Trophoblast cell (in vitro differentiated cells and primary cell): ENCODE results near the gene MRAS.
A peak's percentile ranks its signal among the peaks of the same experiment; 100 is the strongest.

ENCODE experiments used
- DNase-seq, 2 donors: peaks; one replicate each; pipeline ENCODE4 v3.0.0-alpha.2; 2016
- H2AFZ ChIP-seq: 2 replicates; pipeline ENCODE4 v1.6.1; 2013; ENCODE audit warnings: low read length, moderate library complexity, mild to moderate bottlenecking; ENCODE audit not compliant: insufficient read depth, poor library complexity
- H2AK5ac ChIP-seq: 2 replicates; pipeline ENCODE4 v1.6.1; 2013; ENCODE audit warnings: mild to moderate bottlenecking, low read length
- H2BK120ac ChIP-seq: 2 replicates; pipeline ENCODE4 v1.6.1; 2013; ENCODE audit warnings: low read length, mild to moderate bottlenecking, moderate library complexity; ENCODE audit not compliant: insufficient read depth, poor library complexity
- H2BK12ac ChIP-seq: 2 replicates; pipeline ENCODE4 v1.6.1; 2013; ENCODE audit warnings: mild to moderate bottlenecking, low read length, moderate library complexity
- H2BK5ac ChIP-seq: 2 replicates; pipeline ENCODE4 v1.6.1; 2013; ENCODE audit warnings: low read length, low read depth, moderate library complexity, mild to moderate bottlenecking; ENCODE audit not compliant: poor library complexity
- H3K14ac ChIP-seq: 2 replicates; pipeline ENCODE4 v1.6.1; 2013; ENCODE audit warnings: mild to moderate bottlenecking, low read length
- H3K18ac ChIP-seq: 2 replicates; pipeline ENCODE4 v1.6.1; 2013; ENCODE audit warnings: mild to moderate bottlenecking, low read length
- H3K23ac ChIP-seq: 2 replicates; pipeline ENCODE4 v1.6.1; 2013; ENCODE audit warnings: low read length
- H3K27ac ChIP-seq: 2 replicates; pipeline ENCODE4 v1.5.1; 2013; ENCODE audit warnings: low read depth, mild to moderate bottlenecking, inconsistent platforms, low read length, moderate library complexity
- H3K27me3 ChIP-seq: 2 replicates; pipeline ENCODE4 v1.6.1; 2013; ENCODE audit warnings: inconsistent platforms, mild to moderate bottlenecking, low read length, moderate library complexity; ENCODE audit not compliant: insufficient read depth
- H3K36me3 ChIP-seq, 2 experiments: 1 replicate in 1 of 2; 2 replicates in 1 of 2; pipeline ENCODE4 v1.6.1; 2013; ENCODE audit warnings: low read length in 2 of 2, mild to moderate bottlenecking in 2 of 2, moderate library complexity in 1 of 2; ENCODE audit not compliant: insufficient read depth in 2 of 2, control insufficient read depth in 1 of 2
- H3K4ac ChIP-seq: 2 replicates; pipeline ENCODE4 v1.6.1; 2013; ENCODE audit warnings: low read depth, mild to moderate bottlenecking, low read length, moderate library complexity
- H3K4me1 ChIP-seq, 2 experiments: 1 replicate in 1 of 2; 2 replicates in 1 of 2; pipeline ENCODE4 v1.6.1; 2013; ENCODE audit warnings: low read length in 2 of 2, mild to moderate bottlenecking in 2 of 2, moderate library complexity in 1 of 2; ENCODE audit not compliant: insufficient read depth in 2 of 2, control insufficient read depth in 1 of 2
- H3K4me2 ChIP-seq: 2 replicates; pipeline ENCODE4 v1.6.1; 2013; ENCODE audit warnings: inconsistent platforms, mild to moderate bottlenecking, low read length, moderate library complexity
- H3K4me3 ChIP-seq: 2 replicates; pipeline ENCODE4 v1.5.1; 2013; ENCODE audit warnings: mild to moderate bottlenecking, low read depth, low read length, inconsistent platforms
- H3K79me1 ChIP-seq: one replicate; pipeline ENCODE4 v1.6.1; 2013; ENCODE audit warnings: low read length
- H3K79me2 ChIP-seq: 2 replicates; pipeline ENCODE4 v1.6.1; 2013; ENCODE audit warnings: low read length, mild to moderate bottlenecking; ENCODE audit not compliant: control insufficient read depth, insufficient read depth, poor library complexity
- H3K9ac ChIP-seq: 2 replicates; pipeline ENCODE4 v1.6.1; 2013; ENCODE audit warnings: mild to moderate bottlenecking, low read length
- H3K9me3 ChIP-seq: 2 replicates; pipeline ENCODE4 v1.6.1; 2013; ENCODE audit warnings: low read depth, mild to moderate bottlenecking, control low read depth, inconsistent platforms, low read length; ENCODE audit not compliant: insufficient read depth
- H4K12ac ChIP-seq: 2 replicates; pipeline ENCODE4 v1.6.1; 2013; ENCODE audit warnings: low read depth, mild to moderate bottlenecking, low read length, moderate library complexity
- H4K8ac ChIP-seq: 2 replicates; pipeline ENCODE4 v1.6.1; 2013; ENCODE audit warnings: low read depth, mild to moderate bottlenecking, low read length, moderate library complexity
- H4K91ac ChIP-seq: one replicate; pipeline ENCODE4 v1.6.1; 2013; ENCODE audit warnings: low read depth, mild to moderate bottlenecking, low read length, moderate library complexity
- WGBS: extraction: QIAGEN DNeasy Blood & Tissue Kit; methylation state at CpG from one replicate; pipeline ENCODE4 v1.1.7; 2013; ENCODE audit warnings: missing lambda C conversion rate; ENCODE audit not compliant: insufficient read length, insufficient coverage; ENCODE audit errors: extremely low coverage; 5-methylcytosine and 5-hydroxymethylcytosine counted together

Gene MRAS

DNA sequence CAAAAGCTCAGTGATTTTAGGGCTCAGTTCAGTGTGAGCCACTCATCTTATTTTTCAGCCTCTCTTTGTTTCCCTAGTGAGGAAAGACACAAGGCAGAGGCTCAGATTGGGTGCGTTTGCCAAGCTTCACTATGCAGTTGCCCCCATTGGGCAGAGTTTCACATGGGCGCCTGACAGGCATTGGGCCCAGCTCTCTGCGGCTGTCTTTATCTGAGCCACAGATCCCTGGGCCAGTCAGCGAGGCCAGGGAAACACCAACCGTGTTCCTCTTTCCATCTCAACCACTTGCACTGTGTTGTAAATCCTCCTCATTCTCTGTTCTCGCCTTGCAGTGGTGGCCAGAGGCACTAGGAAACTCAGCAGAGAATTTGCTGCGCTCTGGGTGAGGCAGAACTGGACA lies 96.9 kb downstream of the MRAS start:
- Histone ChIP-seq H3K4me2 (no peak overlapping the region), H3K36me3 (no peaks in the 10 kb centered on the region), H2BK5ac (peak overlapping the region; percentile 80), H2AK5ac (peak overlapping the region; percentile 39), H3K4me1 (peaks cover 34 to 37% of the 10 kb centered on the region in 2 experiments), H3K9me3 (peaks cover 2% of the 10 kb centered on the region), H2BK12ac (peak overlapping the region; percentile 19), H3K23ac (no peak overlapping the region), H3K79me1 (peaks cover 20% of the 10 kb centered on the region), H3K9ac (no peak overlapping the region), H4K8ac (peak overlapping the region; percentile 10), H2AFZ (no peak overlapping the region), H4K12ac (no peak overlapping the region), H2BK120ac (peak overlapping the region; percentile 50), H3K4ac (peak overlapping the region; percentile 42), H4K91ac (peak overlapping the region; percentile 52), H3K27ac (peak overlapping the region; percentile 85), H3K14ac (peak overlapping the region; percentile 56), H3K79me2 (peaks cover 4% of the 10 kb centered on the region), H3K27me3 (no peaks in the 10 kb centered on the region), H3K18ac (peak overlapping the region; percentile 67), H3K4me3 (no peak overlapping the region)
- WGBS, result no CpG with 5 or more reads among the region's 7 CpGs
- DNase-seq, result no peak

DNA sequence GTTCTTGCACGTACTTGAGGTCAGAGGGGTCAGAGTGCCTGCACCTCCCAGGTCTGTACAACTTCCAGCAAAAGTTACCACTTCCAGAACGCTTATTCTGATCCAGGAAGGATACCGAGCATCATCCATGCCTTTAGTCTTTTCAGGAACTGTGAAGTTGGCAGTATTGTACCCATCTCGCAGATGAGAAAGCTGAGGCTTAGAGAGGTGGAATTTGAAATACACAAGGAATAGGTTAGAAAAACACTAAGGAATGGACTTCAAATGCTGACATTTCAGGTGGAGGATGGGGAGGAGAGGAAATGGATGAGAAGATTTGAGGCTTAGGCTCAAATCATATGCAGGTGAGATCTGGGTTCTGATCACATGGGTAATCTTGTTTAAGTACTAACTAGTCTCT lies 97.3 kb downstream of the MRAS start:
- H3K9me3 ChIP-seq, result peaks cover 2% of the 10 kb centered on the region
- no peak overlapping the region for H3K4ac ChIP-seq
- no peaks in the 10 kb centered on the region for H3K27me3 ChIP-seq
- H3K79me1 ChIP-seq, result peaks cover 20% of the 10 kb centered on the region
- H3K23ac ChIP-seq, result no peak overlapping the region
- H3K9ac ChIP-seq, result no peak overlapping the region
- H4K91ac ChIP-seq, result peak overlapping the region; percentile 52
- H3K18ac ChIP-seq, result peak overlapping the region; percentile 3
- no peak overlapping the region for H4K12ac ChIP-seq
- no peak overlapping the region for H4K8ac ChIP-seq
- no peak overlapping the region for H3K27ac ChIP-seq
- no peak overlapping the region for H3K4me3 ChIP-seq
- no peak overlapping the region for H3K14ac ChIP-seq
- H3K4me2 ChIP-seq, result no peak overlapping the region
- peaks cover 31 to 34% of the 10 kb centered on the region in 2 experiments for H3K4me1 ChIP-seq
- H2BK5ac ChIP-seq, result no peak overlapping the region
- H3K79me2 ChIP-seq, result peaks cover 4% of the 10 kb centered on the region
- no peak overlapping the region for H2AK5ac ChIP-seq
- no peak for DNase-seq
- WGBS, result no CpG with 5 or more reads among the region's 4 CpGs
- no peak overlapping the region for H2AFZ ChIP-seq
- no peak overlapping the region for H2BK120ac ChIP-seq
- peak overlapping the region; percentile 6 for H2BK12ac ChIP-seq
- H3K36me3 ChIP-seq, result no peaks in the 10 kb centered on the region

DNA sequence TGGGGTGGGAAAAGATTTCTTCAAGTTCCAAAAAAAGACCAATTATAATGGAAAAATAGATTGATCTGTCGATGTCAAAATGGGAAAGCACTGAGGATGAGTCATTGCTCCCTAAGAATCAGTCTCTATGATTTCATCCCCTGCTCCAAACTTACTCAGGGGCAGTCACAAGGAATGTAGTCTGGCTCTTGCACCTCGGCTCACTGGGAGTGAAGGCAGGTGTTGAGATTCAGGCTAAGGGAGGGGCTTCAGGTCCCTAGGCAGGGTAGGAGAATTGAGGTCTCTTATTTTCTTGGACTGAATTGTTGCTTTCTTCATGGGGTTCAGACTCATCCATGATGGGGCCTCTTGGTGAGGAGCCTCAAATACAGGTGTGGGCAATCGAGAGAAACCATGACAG lies 100.3 kb downstream of the MRAS start:
- no peak overlapping the region for H3K4me3 ChIP-seq
- H4K12ac ChIP-seq, result no peak overlapping the region
- no peak overlapping the region for H2BK120ac ChIP-seq
- H3K14ac ChIP-seq, result no peak overlapping the region
- no peaks in the 10 kb centered on the region for H3K36me3 ChIP-seq
- no peak overlapping the region for H4K8ac ChIP-seq
- H4K91ac ChIP-seq, result no peak overlapping the region
- H3K4ac ChIP-seq, result no peak overlapping the region
- H3K27ac ChIP-seq, result no peak overlapping the region
- no peak overlapping the region for H2AFZ ChIP-seq
- H3K4me2 ChIP-seq, result no peak overlapping the region
- no peak overlapping the region for H2BK5ac ChIP-seq
- no peaks in the 10 kb centered on the region for H3K27me3 ChIP-seq
- H3K79me1 ChIP-seq, result peaks cover 11% of the 10 kb centered on the region
- no peak overlapping the region for H3K9ac ChIP-seq
- no peak overlapping the region for H2BK12ac ChIP-seq
- H3K23ac ChIP-seq, result no peak overlapping the region
- DNase-seq, result no peak
- H3K9me3 ChIP-seq, result no peaks in the 10 kb centered on the region
- no CpG with 5 or more reads among the region's 3 CpGs for WGBS
- no peak overlapping the region for H3K18ac ChIP-seq
- no peak overlapping the region for H2AK5ac ChIP-seq
- H3K4me1 ChIP-seq, result peaks cover 27 to 39% of the 10 kb centered on the region in 2 experiments
- H3K79me2 ChIP-seq, result peaks cover 2% of the 10 kb centered on the region

DNA sequence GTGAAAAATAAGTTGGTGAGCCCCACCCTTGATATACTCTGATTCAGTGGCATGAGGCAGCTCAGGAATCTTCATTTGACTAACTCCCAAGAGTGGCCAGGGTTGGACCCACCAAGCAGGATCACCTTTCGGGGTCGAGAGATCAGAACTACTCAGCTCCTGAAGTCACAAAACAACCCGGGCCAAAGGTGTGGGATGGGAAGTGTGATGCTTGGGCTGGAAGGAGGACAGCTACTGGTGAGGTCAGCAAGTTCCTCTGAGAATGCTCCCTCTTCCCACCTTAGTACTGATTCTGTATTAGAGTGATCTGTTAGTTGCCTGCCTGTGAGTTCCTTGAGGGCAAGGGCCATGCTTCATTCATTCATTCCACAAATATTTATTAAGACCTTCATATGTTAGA lies 101.1 kb downstream of the MRAS start:
- no peak overlapping the region for H3K14ac ChIP-seq
- no peak overlapping the region for H3K4ac ChIP-seq
- H3K23ac ChIP-seq, result no peak overlapping the region
- no peaks in the 10 kb centered on the region for H3K9me3 ChIP-seq
- no peak overlapping the region for H3K18ac ChIP-seq
- no peak overlapping the region for H2BK5ac ChIP-seq
- no CpG with 5 or more reads among the region's 3 CpGs for WGBS
- H3K27me3 ChIP-seq, result no peaks in the 10 kb centered on the region
- H4K12ac ChIP-seq, result no peak overlapping the region
- no peak overlapping the region for H2AFZ ChIP-seq
- peaks cover 7% of the 10 kb centered on the region for H3K79me1 ChIP-seq
- H2BK12ac ChIP-seq, result no peak overlapping the region
- no peak overlapping the region for H3K4me2 ChIP-seq
- no peaks in the 10 kb centered on the region for H3K36me3 ChIP-seq
- H2AK5ac ChIP-seq, result no peak overlapping the region
- H2BK120ac ChIP-seq, result no peak overlapping the region
- H4K8ac ChIP-seq, result no peak overlapping the region
- no peak overlapping the region for H4K91ac ChIP-seq
- no peak overlapping the region for H3K9ac ChIP-seq
- H3K27ac ChIP-seq, result no peak overlapping the region
- no peak for DNase-seq
- peaks cover 2% of the 10 kb centered on the region for H3K79me2 ChIP-seq
- no peak overlapping the region for H3K4me3 ChIP-seq
- peaks cover 23 to 32% of the 10 kb centered on the region in 2 experiments for H3K4me1 ChIP-seq
